GM23338 (cell line): ENCODE results near the gene SOWAHB. TPM values are rescaled to one million over a fixed set of nuclear protein-coding genes. Genes with fewer than 3 reads are reported as not detected.

ENCODE experiments used
- EZH2 ChIP-seq: fragments of 200-600 bp; sonication (generic); IDR thresholded peaks from one replicate; pipeline ENCODE4 v1.8.0; 2017; ENCODE audit warnings: antibody characterized with exemption, mild to moderate bottlenecking, low read depth; ENCODE audit not compliant: unreplicated experiment
- JUNB ChIP-seq: IDR thresholded peaks from one replicate; pipeline ENCODE4 v1.6.1; 2016; ENCODE audit warnings: antibody characterized with exemption; ENCODE audit not compliant: unreplicated experiment
- NANOG ChIP-seq: IDR thresholded peaks from 2 replicates; pipeline ENCODE4 v1.6.1; 2016; ENCODE audit warnings: antibody characterized with exemption, borderline replicate concordance
- POLR2AphosphoS5 ChIP-seq: IDR thresholded peaks from 2 replicates; pipeline ENCODE4 v1.6.1; 2016; ENCODE audit warnings: antibody characterized with exemption, low read depth
- STAT1 ChIP-seq: IDR thresholded peaks from one replicate; pipeline ENCODE4 v1.6.1; 2016; ENCODE audit warnings: antibody characterized with exemption; ENCODE audit not compliant: unreplicated experiment
- ZNF114 ChIP-seq: fragments of 250-450 bp; sonication (Bioruptor Pico); IDR thresholded peaks from 2 replicates; pipeline ENCODE4 v1.5.0; 2020; ENCODE audit warnings: mild to moderate bottlenecking, moderate library complexity
- ZNF331 ChIP-seq: fragments of 250-450 bp; sonication (Bioruptor Pico); IDR thresholded peaks from 2 replicates; pipeline ENCODE4 v1.5.0; 2020; ENCODE audit warnings: low read depth, mild to moderate bottlenecking, moderate library complexity
- polyA plus RNA-seq: library from polyadenylated mRNA; unstranded; fragments of >200 nt; fragmentation: Nextera tagmentation; extraction: Ambion mirVana; gene quantifications from 2 replicates; pipeline ENCODE4 v1.2.1, GENCODE V29; 2016
- total RNA-seq: library from RNA; depleted of rRNA; stranded (reverse); fragments of >200 nt; shearing (Covaris generic); gene quantifications from 2 replicates; pipeline ENCODE4 v1.2.3, GENCODE V29; 2014
- TF ChIP-seq, protein P1 (sequence below): fragments of 250-450 bp; sonication (Bioruptor Pico); IDR thresholded peaks from 2 replicates; pipeline ENCODE4 v1.5.0; 2020; ENCODE audit warnings: mild to moderate bottlenecking, moderate library complexity
- TF ChIP-seq, protein P2 (sequence below), 2 experiments: fragments of 200-600 bp in 1 of 2; sonication (generic) in 1 of 2; conservative IDR thresholded peaks; 2 replicates each; pipeline versions ENCODE4 v1.5.1 to v1.6.1; 2016 to 2017; ENCODE audit warnings: antibody characterized with exemption in 2 of 2, low read depth in 2 of 2, mild to moderate bottlenecking in 2 of 2, moderate library complexity in 1 of 2
- TF ChIP-seq, protein P3 (sequence below): IDR thresholded peaks from 2 replicates; pipeline ENCODE4 v1.6.1; 2016; ENCODE audit warnings: antibody characterized with exemption

The SOWAHB gene
- total and polyA plus RNA-seq, 2 experiments from 2014 or later, result 0.08 to 2.8 TPM

DNA sequence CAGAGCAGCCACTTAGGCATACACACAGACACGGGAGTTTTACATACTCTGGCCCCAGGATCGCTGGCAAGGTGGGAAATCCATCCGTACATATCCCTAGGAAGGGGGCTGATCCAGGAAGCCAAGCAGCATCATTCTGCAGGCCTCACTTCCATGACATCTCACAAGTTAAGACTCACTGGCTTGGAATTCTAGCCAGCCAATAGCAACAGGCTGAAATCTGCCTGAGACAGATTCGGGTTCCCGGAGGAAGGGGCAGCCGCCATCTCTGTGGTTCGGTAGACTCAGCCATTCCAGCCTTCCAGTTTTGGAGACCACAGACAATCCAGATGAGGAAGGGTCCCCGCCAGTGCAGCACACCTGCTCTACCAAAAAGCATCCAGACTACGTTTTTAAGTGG, 31.3 kb downstream of the SOWAHB start (continued):
- TF ChIP-seq, protein P1, sequence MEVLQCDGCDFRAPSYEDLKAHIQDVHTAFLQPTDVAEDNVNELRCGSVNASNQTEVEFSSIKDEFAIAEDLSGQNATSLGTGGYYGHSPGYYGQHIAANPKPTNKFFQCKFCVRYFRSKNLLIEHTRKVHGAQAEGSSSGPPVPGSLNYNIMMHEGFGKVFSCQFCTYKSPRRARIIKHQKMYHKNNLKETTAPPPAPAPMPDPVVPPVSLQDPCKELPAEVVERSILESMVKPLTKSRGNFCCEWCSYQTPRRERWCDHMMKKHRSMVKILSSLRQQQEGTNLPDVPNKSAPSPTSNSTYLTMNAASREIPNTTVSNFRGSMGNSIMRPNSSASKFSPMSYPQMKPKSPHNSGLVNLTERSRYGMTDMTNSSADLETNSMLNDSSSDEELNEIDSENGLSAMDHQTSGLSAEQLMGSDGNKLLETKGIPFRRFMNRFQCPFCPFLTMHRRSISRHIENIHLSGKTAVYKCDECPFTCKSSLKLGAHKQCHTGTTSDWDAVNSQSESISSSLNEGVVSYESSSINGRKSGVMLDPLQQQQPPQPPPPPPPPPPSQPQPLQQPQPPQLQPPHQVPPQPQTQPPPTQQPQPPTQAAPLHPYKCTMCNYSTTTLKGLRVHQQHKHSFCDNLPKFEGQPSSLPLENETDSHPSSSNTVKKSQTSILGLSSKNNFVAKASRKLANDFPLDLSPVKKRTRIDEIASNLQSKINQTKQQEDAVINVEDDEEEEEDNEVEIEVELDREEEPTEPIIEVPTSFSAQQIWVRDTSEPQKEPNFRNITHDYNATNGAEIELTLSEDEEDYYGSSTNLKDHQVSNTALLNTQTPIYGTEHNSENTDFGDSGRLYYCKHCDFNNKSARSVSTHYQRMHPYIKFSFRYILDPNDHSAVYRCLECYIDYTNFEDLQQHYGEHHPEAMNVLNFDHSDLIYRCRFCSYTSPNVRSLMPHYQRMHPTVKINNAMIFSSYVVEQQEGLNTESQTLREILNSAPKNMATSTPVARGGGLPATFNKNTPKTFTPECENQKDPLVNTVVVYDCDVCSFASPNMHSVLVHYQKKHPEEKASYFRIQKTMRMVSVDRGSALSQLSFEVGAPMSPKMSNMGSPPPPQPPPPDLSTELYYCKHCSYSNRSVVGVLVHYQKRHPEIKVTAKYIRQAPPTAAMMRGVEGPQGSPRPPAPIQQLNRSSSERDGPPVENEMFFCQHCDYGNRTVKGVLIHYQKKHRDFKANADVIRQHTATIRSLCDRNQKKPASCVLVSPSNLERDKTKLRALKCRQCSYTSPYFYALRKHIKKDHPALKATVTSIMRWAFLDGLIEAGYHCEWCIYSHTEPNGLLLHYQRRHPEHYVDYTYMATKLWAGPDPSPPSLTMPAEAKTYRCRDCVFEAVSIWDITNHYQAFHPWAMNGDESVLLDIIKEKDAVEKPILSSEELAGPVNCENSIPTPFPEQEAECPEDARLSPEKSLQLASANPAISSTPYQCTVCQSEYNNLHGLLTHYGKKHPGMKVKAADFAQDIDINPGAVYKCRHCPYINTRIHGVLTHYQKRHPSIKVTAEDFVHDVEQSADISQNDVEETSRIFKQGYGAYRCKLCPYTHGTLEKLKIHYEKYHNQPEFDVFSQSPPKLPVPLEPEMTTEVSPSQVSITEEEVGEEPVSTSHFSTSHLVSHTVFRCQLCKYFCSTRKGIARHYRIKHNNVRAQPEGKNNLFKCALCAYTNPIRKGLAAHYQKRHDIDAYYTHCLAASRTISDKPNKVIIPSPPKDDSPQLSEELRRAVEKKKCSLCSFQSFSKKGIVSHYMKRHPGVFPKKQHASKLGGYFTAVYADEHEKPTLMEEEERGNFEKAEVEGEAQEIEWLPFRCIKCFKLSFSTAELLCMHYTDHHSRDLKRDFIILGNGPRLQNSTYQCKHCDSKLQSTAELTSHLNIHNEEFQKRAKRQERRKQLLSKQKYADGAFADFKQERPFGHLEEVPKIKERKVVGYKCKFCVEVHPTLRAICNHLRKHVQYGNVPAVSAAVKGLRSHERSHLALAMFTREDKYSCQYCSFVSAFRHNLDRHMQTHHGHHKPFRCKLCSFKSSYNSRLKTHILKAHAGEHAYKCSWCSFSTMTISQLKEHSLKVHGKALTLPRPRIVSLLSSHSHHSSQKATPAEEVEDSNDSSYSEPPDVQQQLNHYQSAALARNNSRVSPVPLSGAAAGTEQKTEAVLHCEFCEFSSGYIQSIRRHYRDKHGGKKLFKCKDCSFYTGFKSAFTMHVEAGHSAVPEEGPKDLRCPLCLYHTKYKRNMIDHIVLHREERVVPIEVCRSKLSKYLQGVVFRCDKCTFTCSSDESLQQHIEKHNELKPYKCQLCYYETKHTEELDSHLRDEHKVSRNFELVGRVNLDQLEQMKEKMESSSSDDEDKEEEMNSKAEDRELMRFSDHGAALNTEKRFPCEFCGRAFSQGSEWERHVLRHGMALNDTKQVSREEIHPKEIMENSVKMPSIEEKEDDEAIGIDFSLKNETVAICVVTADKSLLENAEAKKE (CRISPR knock-in tag), result no peak
- no peak for TF ChIP-seq ZNF331 (CRISPR knock-in tag)
- TF ChIP-seq ZNF114 (CRISPR knock-in tag), result no peak
- no peak for TF ChIP-seq POLR2AphosphoS5
- TF ChIP-seq NANOG, result no peak
- TF ChIP-seq, protein P2, sequence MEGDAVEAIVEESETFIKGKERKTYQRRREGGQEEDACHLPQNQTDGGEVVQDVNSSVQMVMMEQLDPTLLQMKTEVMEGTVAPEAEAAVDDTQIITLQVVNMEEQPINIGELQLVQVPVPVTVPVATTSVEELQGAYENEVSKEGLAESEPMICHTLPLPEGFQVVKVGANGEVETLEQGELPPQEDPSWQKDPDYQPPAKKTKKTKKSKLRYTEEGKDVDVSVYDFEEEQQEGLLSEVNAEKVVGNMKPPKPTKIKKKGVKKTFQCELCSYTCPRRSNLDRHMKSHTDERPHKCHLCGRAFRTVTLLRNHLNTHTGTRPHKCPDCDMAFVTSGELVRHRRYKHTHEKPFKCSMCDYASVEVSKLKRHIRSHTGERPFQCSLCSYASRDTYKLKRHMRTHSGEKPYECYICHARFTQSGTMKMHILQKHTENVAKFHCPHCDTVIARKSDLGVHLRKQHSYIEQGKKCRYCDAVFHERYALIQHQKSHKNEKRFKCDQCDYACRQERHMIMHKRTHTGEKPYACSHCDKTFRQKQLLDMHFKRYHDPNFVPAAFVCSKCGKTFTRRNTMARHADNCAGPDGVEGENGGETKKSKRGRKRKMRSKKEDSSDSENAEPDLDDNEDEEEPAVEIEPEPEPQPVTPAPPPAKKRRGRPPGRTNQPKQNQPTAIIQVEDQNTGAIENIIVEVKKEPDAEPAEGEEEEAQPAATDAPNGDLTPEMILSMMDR (conservative IDR thresholded peaks at IDR 0.05; ENCODE audit: low read depth in 2 of 2), result no peak
- TF ChIP-seq EZH2, result no peak
- TF ChIP-seq STAT1, result no peak
- TF ChIP-seq JUNB, result no peak
- TF ChIP-seq, protein P3, sequence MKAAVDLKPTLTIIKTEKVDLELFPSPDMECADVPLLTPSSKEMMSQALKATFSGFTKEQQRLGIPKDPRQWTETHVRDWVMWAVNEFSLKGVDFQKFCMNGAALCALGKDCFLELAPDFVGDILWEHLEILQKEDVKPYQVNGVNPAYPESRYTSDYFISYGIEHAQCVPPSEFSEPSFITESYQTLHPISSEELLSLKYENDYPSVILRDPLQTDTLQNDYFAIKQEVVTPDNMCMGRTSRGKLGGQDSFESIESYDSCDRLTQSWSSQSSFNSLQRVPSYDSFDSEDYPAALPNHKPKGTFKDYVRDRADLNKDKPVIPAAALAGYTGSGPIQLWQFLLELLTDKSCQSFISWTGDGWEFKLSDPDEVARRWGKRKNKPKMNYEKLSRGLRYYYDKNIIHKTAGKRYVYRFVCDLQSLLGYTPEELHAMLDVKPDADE, result no peak
